Measurements from ENCODE around the gene LAPTM5. TPM values are rescaled to one million over a fixed set of nuclear protein-coding genes. Genes with fewer than 3 reads are reported as not detected.

Gene LAPTM5
- total and polyA plus RNA-seq, 2 of the 13 experiments (the other 11 are each of a cell fraction or from before 2014, with no cell fraction given), result 0.41 to 0.86 TPM

DNA sequence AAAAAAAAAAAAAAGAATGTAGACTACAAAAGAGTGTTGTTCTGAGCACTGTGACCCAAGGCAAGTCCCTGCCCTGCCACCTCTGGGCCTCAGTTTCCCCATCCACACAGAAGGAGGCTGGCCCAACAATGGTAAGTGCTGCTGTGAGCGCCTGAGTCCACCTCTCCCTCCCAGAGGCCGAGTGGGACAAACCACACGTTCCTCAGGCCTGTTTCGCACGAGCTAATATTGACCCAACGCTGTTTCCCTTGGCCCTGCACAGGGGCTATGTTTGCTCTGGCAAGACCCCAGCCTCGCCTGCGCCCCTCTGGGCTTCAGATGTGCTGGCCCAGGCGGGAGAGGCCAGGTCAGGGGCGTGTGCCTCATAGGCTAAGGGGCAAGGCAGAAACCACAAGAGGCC lies 12.6 kb upstream of the LAPTM5 start (continued):
- TF ChIP-seq ZBTB34 (CRISPR knock-in tag; IDR thresholded peaks at IDR 0.05), result 0 out of 2 replicates have a peak, but pooled peaks have one; percentile 48
- TF ChIP-seq ZMYM4 (CRISPR knock-in tag; IDR thresholded peaks at IDR 0.05), result peak; percentile 32; the same call in 1 of the 2 replicates
- TF ChIP-seq, protein P1, sequence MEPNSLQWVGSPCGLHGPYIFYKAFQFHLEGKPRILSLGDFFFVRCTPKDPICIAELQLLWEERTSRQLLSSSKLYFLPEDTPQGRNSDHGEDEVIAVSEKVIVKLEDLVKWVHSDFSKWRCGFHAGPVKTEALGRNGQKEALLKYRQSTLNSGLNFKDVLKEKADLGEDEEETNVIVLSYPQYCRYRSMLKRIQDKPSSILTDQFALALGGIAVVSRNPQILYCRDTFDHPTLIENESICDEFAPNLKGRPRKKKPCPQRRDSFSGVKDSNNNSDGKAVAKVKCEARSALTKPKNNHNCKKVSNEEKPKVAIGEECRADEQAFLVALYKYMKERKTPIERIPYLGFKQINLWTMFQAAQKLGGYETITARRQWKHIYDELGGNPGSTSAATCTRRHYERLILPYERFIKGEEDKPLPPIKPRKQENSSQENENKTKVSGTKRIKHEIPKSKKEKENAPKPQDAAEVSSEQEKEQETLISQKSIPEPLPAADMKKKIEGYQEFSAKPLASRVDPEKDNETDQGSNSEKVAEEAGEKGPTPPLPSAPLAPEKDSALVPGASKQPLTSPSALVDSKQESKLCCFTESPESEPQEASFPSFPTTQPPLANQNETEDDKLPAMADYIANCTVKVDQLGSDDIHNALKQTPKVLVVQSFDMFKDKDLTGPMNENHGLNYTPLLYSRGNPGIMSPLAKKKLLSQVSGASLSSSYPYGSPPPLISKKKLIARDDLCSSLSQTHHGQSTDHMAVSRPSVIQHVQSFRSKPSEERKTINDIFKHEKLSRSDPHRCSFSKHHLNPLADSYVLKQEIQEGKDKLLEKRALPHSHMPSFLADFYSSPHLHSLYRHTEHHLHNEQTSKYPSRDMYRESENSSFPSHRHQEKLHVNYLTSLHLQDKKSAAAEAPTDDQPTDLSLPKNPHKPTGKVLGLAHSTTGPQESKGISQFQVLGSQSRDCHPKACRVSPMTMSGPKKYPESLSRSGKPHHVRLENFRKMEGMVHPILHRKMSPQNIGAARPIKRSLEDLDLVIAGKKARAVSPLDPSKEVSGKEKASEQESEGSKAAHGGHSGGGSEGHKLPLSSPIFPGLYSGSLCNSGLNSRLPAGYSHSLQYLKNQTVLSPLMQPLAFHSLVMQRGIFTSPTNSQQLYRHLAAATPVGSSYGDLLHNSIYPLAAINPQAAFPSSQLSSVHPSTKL (CRISPR knock-in tag; IDR thresholded peaks at IDR 0.05), result no peak
- peak; percentile 37 for TF ChIP-seq FOXA3 (CRISPR knock-in tag; IDR thresholded peaks at IDR 0.05)
- peak; percentile 52 for TF ChIP-seq SALL1 (CRISPR knock-in tag; IDR thresholded peaks at IDR 0.05)
- TF ChIP-seq MAX (IDR thresholded peaks at IDR 0.05), result peak; percentile 46; the same call in 1 of the 2 replicates
- TF ChIP-seq GATAD2A (CRISPR knock-in tag; IDR thresholded peaks at IDR 0.05), result peak; percentile 44; the same call in 1 of the 2 replicates
- no peak for TF ChIP-seq SMARCC2 (IDR thresholded peaks at IDR 0.05)
- no peak for TF ChIP-seq ZNF556 (CRISPR knock-in tag; IDR thresholded peaks at IDR 0.05; ENCODE audit: borderline replicate concordance)
- no peak for TF ChIP-seq MEF2D (CRISPR knock-in tag; IDR thresholded peaks at IDR 0.05)
- TF ChIP-seq, protein P2, sequence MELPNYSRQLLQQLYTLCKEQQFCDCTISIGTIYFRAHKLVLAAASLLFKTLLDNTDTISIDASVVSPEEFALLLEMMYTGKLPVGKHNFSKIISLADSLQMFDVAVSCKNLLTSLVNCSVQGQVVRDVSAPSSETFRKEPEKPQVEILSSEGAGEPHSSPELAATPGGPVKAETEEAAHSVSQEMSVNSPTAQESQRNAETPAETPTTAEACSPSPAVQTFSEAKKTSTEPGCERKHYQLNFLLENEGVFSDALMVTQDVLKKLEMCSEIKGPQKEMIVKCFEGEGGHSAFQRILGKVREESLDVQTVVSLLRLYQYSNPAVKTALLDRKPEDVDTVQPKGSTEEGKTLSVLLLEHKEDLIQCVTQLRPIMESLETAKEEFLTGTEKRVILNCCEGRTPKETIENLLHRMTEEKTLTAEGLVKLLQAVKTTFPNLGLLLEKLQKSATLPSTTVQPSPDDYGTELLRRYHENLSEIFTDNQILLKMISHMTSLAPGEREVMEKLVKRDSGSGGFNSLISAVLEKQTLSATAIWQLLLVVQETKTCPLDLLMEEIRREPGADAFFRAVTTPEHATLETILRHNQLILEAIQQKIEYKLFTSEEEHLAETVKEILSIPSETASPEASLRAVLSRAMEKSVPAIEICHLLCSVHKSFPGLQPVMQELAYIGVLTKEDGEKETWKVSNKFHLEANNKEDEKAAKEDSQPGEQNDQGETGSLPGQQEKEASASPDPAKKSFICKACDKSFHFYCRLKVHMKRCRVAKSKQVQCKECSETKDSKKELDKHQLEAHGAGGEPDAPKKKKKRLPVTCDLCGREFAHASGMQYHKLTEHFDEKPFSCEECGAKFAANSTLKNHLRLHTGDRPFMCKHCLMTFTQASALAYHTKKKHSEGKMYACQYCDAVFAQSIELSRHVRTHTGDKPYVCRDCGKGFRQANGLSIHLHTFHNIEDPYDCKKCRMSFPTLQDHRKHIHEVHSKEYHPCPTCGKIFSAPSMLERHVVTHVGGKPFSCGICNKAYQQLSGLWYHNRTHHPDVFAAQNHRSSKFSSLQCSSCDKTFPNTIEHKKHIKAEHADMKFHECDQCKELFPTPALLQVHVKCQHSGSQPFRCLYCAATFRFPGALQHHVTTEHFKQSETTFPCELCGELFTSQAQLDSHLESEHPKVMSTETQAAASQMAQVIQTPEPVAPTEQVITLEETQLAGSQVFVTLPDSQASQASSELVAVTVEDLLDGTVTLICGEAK (IDR thresholded peaks at IDR 0.05), result no peak
- TF ChIP-seq, protein P2 (CRISPR knock-in tag; IDR thresholded peaks at IDR 0.05), result no peak
- no peak for TF ChIP-seq ARID2 (CRISPR knock-in tag; IDR thresholded peaks at IDR 0.05; ENCODE audit: borderline replicate concordance)
- TF ChIP-seq EHMT2 (IDR thresholded peaks at IDR 0.05; ENCODE audit: borderline replicate concordance, low read depth, low read length), result no peak
- TF ChIP-seq ZNF530 (CRISPR knock-in tag; IDR thresholded peaks at IDR 0.05; ENCODE audit: low read depth), result no peak

Data from HepG2 (cell line).